Hepatocyte (in vitro differentiated cells): ENCODE measurements around the gene CENPE.
"Not testable (repeated sequence)": the region's sequence is repeated elsewhere in the genome, so short reads cannot be mapped to it uniquely, and the experiment has no call there.

Experiments
- CTCF ChIP-seq: fragments of 200-600 bp; sonication (generic); IDR thresholded peaks from 2 replicates; pipeline ENCODE4 v1.5.1; 2016; ENCODE audit warnings: antibody characterized with exemption, mild to moderate bottlenecking; ENCODE audit not compliant: poor library complexity
- EZH2 ChIP-seq: fragments of 200-600 bp; sonication (generic); IDR thresholded peaks from 2 replicates; pipeline ENCODE4 v1.6.1; 2016; ENCODE audit warnings: antibody characterized with exemption, mild to moderate bottlenecking, borderline replicate concordance
- EZH2phosphoT487 ChIP-seq: fragments of 200-600 bp; sonication (generic); IDR thresholded peaks from one replicate; pipeline ENCODE4 v1.6.1; 2018; ENCODE audit warnings: antibody characterized with exemption, mild to moderate bottlenecking, low read depth, moderate library complexity; ENCODE audit not compliant: unreplicated experiment, severe bottlenecking

GRCh38 chr4:103223556-103223955 lies 25.4 kb upstream of the CENPE start:
- not testable (repeated sequence) for TF ChIP-seq CTCF, EZH2, EZH2phosphoT487
